ENCODE results near the gene GOLGA3. TPM values are rescaled to one million over a fixed set of nuclear protein-coding genes. Genes with fewer than 3 reads are reported as not detected.

Gene GOLGA3, protein sequence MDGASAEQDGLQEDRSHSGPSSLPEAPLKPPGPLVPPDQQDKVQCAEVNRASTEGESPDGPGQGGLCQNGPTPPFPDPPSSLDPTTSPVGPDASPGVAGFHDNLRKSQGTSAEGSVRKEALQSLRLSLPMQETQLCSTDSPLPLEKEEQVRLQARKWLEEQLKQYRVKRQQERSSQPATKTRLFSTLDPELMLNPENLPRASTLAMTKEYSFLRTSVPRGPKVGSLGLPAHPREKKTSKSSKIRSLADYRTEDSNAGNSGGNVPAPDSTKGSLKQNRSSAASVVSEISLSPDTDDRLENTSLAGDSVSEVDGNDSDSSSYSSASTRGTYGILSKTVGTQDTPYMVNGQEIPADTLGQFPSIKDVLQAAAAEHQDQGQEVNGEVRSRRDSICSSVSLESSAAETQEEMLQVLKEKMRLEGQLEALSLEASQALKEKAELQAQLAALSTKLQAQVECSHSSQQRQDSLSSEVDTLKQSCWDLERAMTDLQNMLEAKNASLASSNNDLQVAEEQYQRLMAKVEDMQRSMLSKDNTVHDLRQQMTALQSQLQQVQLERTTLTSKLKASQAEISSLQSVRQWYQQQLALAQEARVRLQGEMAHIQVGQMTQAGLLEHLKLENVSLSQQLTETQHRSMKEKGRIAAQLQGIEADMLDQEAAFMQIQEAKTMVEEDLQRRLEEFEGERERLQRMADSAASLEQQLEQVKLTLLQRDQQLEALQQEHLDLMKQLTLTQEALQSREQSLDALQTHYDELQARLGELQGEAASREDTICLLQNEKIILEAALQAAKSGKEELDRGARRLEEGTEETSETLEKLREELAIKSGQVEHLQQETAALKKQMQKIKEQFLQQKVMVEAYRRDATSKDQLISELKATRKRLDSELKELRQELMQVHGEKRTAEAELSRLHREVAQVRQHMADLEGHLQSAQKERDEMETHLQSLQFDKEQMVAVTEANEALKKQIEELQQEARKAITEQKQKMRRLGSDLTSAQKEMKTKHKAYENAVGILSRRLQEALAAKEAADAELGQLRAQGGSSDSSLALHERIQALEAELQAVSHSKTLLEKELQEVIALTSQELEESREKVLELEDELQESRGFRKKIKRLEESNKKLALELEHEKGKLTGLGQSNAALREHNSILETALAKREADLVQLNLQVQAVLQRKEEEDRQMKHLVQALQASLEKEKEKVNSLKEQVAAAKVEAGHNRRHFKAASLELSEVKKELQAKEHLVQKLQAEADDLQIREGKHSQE (N-terminal part only)
- 3.4 and 4.3 TPM in 2 replicates for polyA plus RNA-seq

GRCh38 chr12:132828706-132829534, at the start of gene GOLGA3:
Gene GOLGA3, minus strand, starts transcription at chr12:132828869. Its CDS starts 6,741 bp downstream, at chr12:132822128.

DNA sequence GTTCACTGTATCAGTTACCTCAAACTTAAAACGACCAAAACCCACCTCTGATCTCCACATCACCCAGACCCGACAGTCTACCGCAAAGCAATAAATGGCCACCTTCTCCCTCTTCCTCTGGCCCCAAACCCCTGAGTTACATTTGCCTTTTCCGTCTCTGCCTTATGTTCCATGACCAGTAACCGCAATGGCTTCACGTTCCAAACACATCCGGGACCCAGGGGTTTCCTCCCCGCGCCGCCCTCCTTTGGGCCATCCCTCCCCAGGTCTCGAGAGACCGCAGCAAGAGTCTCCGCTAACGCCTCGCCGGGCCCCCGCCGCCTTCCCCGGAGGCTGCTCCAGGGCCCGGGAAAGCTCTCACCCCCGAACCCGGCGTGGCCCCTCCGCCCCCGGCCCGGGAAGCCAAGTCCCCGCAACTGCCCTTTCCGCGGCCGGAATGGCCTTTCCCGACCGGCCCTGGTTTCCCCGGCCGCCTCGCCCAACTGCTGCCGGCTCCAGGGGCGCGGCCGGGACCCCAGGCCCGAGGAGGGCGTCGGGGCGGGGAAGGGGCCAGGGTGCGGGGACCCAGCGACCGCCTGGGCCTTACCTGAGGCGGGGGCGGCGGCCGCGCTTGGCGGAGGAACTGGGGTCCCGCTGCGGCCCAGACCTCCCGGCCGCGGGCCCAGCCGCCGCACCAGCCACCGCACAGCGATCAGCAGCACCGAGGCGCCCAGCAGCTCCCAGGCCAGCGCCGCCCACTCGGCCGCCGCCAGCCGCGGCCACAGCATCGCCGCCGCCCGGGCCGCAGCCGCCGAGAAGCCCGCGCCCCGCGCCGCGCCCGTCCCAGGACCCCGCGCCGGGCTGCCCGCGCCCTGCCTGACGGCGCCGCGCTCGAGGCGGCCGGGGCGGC, 67.4 kb downstream of the GOLGA3 start, which contains the start of gene ANKLE2:
Gene ANKLE2, minus strand, starts transcription at position 801 of the 889 bp plus-strand sequence. Its CDS starts 34 bp downstream, at position 767.

Other genes with a start within 250 kb of the GOLGA3 start
- gene LRCOL1, start 218.3 kb downstream of the GOLGA3 start, polyA plus RNA-seq, result not detected in 2 replicates
- gene P2RX2, start 210.1 kb downstream of the GOLGA3 start, polyA plus RNA-seq, result not detected in 2 replicates
- gene POLE, start 141.5 kb downstream of the GOLGA3 start, polyA plus RNA-seq, result 0.31 TPM in 1 of 2 replicates, not detected in the other
- gene PXMP2, start 141.3 kb downstream of the GOLGA3 start, polyA plus RNA-seq, result 0.85 and 5.0 TPM in 2 replicates
- 6.4 and 7.8 TPM in 2 replicates for gene PGAM5, start 118.0 kb downstream of the GOLGA3 start, polyA plus RNA-seq
- gene ANKLE2, start 67.0 kb downstream of the GOLGA3 start, polyA plus RNA-seq, result 8.9 and 10.4 TPM in 2 replicates
- 0.45 and 1.7 TPM in 2 replicates for gene CHFR, start 58.7 kb upstream of the GOLGA3 start, polyA plus RNA-seq
- 11.2 and 14.6 TPM in 2 replicates for gene ZNF605, start 127.4 kb upstream of the GOLGA3 start, polyA plus RNA-seq
- 1.2 and 2.8 TPM in 2 replicates for gene ZNF26, start 157.5 kb upstream of the GOLGA3 start, polyA plus RNA-seq
- gene ZNF84, start 208.6 kb upstream of the GOLGA3 start, polyA plus RNA-seq, result 16.4 and 31.2 TPM in 2 replicates